ENCODE results near the gene MCTP1.
"Not testable (repeated sequence)": the region's sequence is repeated elsewhere in the genome, so short reads cannot be mapped to it uniquely, and the experiment has no call there.

The MCTP1 gene

GRCh38 chr5:95251185-95251584, 33.7 kb downstream of the MCTP1 start:
- no peak for DNase-seq (ENCODE audit: low spot score)

DNA sequence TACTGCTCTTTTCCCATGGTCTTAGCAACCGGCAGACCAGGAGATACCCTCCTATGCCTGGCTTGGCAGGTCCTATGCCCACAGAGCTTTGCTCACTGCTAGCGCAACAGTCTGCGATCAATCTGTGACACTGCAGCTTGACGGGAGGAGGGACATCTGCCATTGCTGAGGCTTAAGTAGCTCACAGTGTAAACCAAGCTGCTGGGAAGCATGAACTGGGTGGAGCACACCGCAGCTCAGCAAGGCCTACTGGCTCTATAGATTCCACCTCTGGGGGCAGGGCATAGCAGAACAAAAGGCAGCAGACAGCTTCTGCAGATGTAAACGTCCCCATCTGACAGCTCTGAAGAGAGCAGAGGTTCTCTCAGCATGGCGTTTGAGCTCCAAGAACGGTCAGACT, 40.4 kb downstream of the MCTP1 start:
- no peak for DNase-seq (ENCODE audit: low spot score)

DNA sequence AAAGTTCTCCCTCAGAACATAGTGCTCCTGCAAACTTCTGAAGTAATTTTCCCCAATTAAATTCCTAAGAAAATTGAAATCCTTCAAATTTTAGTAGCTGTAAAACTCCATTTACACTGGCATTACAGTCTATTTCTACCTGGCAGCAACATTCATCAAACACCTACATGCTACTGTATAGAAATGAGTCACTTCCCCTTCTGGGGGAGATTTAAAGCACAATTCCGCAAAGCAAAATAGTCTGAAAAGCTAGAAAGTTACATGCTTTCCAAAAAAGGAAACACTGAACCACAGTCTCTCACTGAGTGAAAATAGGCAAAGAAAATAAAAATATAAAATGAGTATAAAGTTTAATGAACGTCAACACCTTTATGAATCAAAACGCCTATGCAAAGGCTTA, 43.3 kb downstream of the MCTP1 start:
- DNase-seq (ENCODE audit: low spot score): no peak

DNA sequence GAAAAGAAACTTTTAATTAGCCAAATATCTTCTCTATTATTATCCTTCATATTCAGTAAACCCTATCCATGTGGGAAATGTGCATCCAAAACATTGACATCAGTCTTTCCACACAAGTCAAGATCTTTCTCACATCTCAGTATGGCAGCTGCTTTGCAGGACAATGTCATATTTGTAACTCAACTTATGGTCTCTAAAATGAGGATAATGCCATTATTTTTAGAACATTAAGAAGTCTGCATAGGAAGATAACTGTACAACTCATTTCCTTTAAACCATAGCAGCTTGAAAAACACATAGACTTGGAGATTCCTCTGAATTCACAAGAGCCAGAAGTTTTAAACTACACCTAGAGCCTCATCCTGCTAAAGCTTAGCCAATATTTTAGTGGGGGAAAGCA, 43.7 kb downstream of the MCTP1 start:
- no peak for DNase-seq (ENCODE audit: low spot score)

- DNase-seq (ENCODE audit: low spot score): no peak
These were observed 46.2 kb downstream of the MCTP1 start for GRCh38 chr5:95238560-95239325.

GRCh38 chr5:95237324-95237723, 47.6 kb downstream of the MCTP1 start:
- no peak for DNase-seq (ENCODE audit: low spot score)

GRCh38 chr5:95235439-95235982, 49.4 kb downstream of the MCTP1 start:
- DNase-seq (ENCODE audit: low spot score): no peak

- no peak for DNase-seq (ENCODE audit: low spot score)
These were observed 55.2 kb downstream of the MCTP1 start for GRCh38 chr5:95229646-95230045.

GRCh38 chr5:95224701-95225459, 60.0 kb downstream of the MCTP1 start:
- DNase-seq (ENCODE audit: low spot score): no peak

GRCh38 chr5:95223566-95224258, 61.2 kb downstream of the MCTP1 start:
- DNase-seq (ENCODE audit: low spot score): no peak

GRCh38 chr5:95222836-95223235, 62.1 kb downstream of the MCTP1 start:
- no peak for DNase-seq (ENCODE audit: low spot score)

- DNase-seq (ENCODE audit: low spot score): no peak
These were observed 63.7 kb downstream of the MCTP1 start for GRCh38 chr5:95221234-95221633.

DNA sequence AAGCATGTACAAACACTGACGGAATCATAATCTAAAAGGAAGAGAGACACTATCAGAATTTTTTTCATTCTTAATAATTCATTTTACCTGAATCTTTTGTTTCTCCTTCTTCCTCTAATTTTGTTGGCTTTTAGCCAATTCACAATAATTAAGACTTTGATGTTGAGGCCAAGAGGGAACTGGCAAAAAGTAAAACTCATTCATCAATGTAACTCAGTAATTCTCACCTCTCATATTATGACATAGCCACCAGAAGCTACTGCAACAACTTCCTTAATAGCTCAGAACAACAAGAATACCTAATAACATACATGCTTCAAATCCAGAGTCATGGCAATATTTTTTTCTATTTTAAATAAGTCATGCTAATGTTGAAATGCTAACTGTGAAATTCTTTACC, 64.5 kb downstream of the MCTP1 start:
- no peak for DNase-seq (ENCODE audit: low spot score)

- no peak for DNase-seq (ENCODE audit: low spot score)
These were observed 65.5 kb downstream of the MCTP1 start for GRCh38 chr5:95219411-95219810.

GRCh38 chr5:95217881-95218280, 67.0 kb downstream of the MCTP1 start:
- no peak for DNase-seq (ENCODE audit: low spot score)

DNA sequence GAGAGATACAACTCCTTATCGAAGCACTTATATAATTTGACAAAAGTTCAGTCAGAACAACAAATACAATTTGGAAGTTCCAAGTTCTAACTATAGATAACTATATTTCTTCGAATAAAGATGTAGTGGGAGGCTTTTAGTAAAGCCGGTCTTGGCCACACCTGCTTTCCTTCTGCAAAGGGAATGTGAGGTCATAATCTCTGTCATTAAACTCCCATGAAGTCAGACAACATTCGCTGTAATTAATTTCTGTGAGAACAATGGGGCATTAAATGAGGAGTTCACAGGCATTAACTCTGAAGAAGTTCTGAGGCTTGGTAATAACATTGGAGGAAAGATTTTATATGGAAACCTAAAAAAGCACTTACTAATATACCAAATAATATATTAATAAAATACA, 67.5 kb downstream of the MCTP1 start:
- no peak for DNase-seq (ENCODE audit: low spot score)

- no peak for DNase-seq (ENCODE audit: low spot score)
These were observed 68.5 kb downstream of the MCTP1 start for GRCh38 chr5:95216136-95216955.

- DNase-seq (ENCODE audit: low spot score): not testable (repeated sequence)
These were observed 77.1 kb downstream of the MCTP1 start for GRCh38 chr5:95207811-95208210.

DNA sequence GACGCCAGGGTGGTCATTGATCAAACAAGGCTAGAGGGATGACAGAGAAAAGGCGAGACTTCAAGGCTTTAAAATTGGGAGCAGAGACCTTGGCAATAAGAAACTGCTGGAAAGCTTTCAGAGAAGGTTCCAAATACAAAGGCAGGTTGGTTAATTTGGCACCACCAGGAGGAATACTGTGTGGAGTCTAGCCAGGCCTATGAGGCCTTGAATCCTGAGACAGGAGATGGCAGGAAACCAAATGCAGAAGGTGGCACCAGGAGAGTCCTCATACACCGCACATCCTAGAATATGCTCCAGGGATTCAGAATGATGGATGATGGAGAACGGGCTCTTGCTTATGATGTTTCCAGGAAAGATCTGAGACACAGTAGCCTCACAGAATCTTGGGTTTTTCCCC, 90.0 kb downstream of the MCTP1 start:
- DNase-seq (ENCODE audit: low spot score): no peak

DNA sequence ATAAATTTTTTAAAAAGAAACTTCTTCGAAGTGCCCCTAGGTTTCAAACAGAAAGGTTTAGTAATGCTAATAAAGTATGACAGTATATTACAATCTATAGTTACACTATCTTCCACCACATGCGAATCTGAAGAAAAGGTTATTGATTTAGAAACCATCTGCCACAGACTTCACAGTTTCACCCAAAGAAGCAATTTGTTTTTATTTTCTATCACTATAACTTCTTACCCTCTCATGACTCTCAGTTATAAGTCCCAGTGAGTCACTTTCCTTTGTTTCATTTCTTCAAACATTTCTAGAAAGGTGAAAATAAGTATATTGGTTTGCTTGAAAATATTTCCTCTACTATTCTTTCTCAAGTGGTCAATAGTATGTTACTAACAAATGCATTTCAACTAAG, 93.6 kb downstream of the MCTP1 start:
- DNase-seq (ENCODE audit: low spot score): no peak

GRCh38 chr5:95184924-95185323, 100.0 kb downstream of the MCTP1 start:
- DNase-seq (ENCODE audit: low spot score): no peak

DNA sequence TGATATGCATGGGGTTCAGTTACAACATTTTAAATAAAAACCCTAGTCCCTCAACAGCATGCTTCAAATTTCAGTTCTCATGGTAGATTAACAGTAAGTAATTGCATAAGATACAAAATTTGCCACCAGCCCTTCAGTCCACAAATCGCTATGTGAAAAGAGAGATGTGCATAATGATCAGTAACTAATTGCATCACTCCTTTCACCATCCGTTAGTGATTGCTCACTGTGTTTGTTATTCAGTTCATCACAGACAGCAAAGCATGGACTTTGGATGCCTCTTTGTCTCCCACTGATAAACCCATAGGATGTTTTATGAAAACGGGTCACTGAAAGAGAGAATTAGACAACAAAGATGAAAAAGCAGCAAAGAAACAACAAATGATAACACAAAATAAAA, 103.2 kb downstream of the MCTP1 start:
- DNase-seq (ENCODE audit: low spot score): no peak

All from AG08395 (cell line).